Activated CD4-positive, alpha-beta T cell treated with anti-CD3 and anti-CD28 coated beads for 36 hours (primary cell): ENCODE data around the gene MXD3. TPM values are rescaled to one million over a fixed set of nuclear protein-coding genes. Genes with fewer than 3 reads are reported as not detected.
"Not testable (repeated sequence)": the region's sequence is repeated elsewhere in the genome, so short reads cannot be mapped to it uniquely, and the experiment has no call there.

Source experiments
- ATAC-seq: fragments of 200-7000 bp; cut with Tn5 transposase; one replicate; pipeline ENCODE4 v1.10.0; 2021; ENCODE audit warnings: mild to moderate bottlenecking, moderate library complexity
- CTCF ChIA-PET: fragments of 350-600 bp; sonication (Branson Sonifier 250); formaldehyde crosslinking; loops from one replicate; lab custom pipeline; 2021; ENCODE audit warnings: antibody characterized with exemption; lab: Charles Lee
- POLR2A ChIA-PET: fragments of 350-600 bp; sonication (Branson Sonifier 250); formaldehyde crosslinking; loops from one replicate; lab custom pipeline; 2021; ENCODE audit warnings: antibody characterized with exemption, inconsistent platforms; lab: Charles Lee
- DNase-seq: peaks from one replicate; pipeline ENCODE4 v3.0.0-alpha.2; 2020
- H3K27ac Mint-ChIP-seq: one replicate; pipeline ENCODE4 v1.8.0; 2021; ENCODE audit warnings: mixed read lengths
- H3K27me3 Mint-ChIP-seq: one replicate; pipeline ENCODE4 v1.8.0; 2021; ENCODE audit warnings: mixed read lengths
- H3K36me3 Mint-ChIP-seq: one replicate; pipeline ENCODE4 v1.8.0; 2021; ENCODE audit warnings: low read depth, mixed read lengths
- H3K4me1 Mint-ChIP-seq: one replicate; pipeline ENCODE4 v1.8.0; 2021; ENCODE audit warnings: mixed read lengths
- H3K4me3 Mint-ChIP-seq: one replicate; pipeline ENCODE4 v1.8.0; 2021; ENCODE audit warnings: mild to moderate bottlenecking, moderate library complexity, mixed read lengths
- H3K9me3 Mint-ChIP-seq: one replicate; pipeline ENCODE4 v1.8.0; 2021; ENCODE audit warnings: low read depth, mixed read lengths
- intact Hi-C, 2 experiments: fragments of 100-400 bp; cut with DNase I in 1 of 2; cut with micrococcal nuclease in 1 of 2; formaldehyde crosslinking; loops; one replicate each; pipeline versions ENCODE4 v1.14.2 to v1.15.1; 2022 to 2024; cut with DNase I, micrococcal nuclease
- total RNA-seq, 2 experiments: library from RNA; stranded (reverse); gene quantifications; one replicate each; pipeline ENCODE4 v1.2.3, GENCODE V29; 2021

MXD3 gene
- total RNA-seq = 10 to 100 TPM; 21.3 to 27.2 TPM

- CTCF ChIA-PET = interaction anchor here (0.6 to 4.9 kb wide), 18 partner anchors 11 to 183 kb away, joined by 3 to 47 read pairs (median 3); no protein-coding TSS in a partner anchor
These were observed at the start of gene MXD3 for GRCh38 chr5:177311723-177312648. MXD3 (minus strand) TSS chr5:177311898; CDS start chr5:177311830, 68 bp downstream.

GRCh38 chr5:177360740-177361139 lies 49.0 kb upstream of the MXD3 start:
- not testable (repeated sequence) for H3K27ac Mint-ChIP-seq

More at GRCh38 chr5:177311723-177312648, at the start of gene MXD3:
- no peaks in the 10 kb centered on the region for H3K27me3 Mint-ChIP-seq
- ATAC-seq = peak; percentile 88
- H3K4me3 Mint-ChIP-seq = peak within 1 kb of the TSS; percentile 85
- H3K4me1 Mint-ChIP-seq = peaks cover 28% of the 10 kb centered on the region
- intact Hi-C loops = loop anchor here (1.0 to 10.0 kb wide), 16 partner anchors 9 to 775 kb away; partner anchors contain the start of genes GRK6 (in 2 of the 2), LMAN2 (in 2 of the 2), PDLIM7 (in 2 of the 2) and FGFR4 (in 1 of the 2)
- POLR2A ChIA-PET = interaction anchor here (0.7 to 1.6 kb wide), 6 partner anchors 77 to 197 kb away, joined by 3 to 7 read pairs (median 4); partner anchors contain the start of gene GRK6
- peaks cover 9% of the 10 kb centered on the region for H3K36me3 Mint-ChIP-seq
- peak; percentile 99 for DNase-seq
- H3K27ac Mint-ChIP-seq = peak within 1 kb of the TSS; percentile 84
- H3K9me3 Mint-ChIP-seq = no peaks in the 10 kb centered on the region

GRCh38 chr5:177359860-177360259 lies 48.2 kb upstream of the MXD3 start:
- ATAC-seq (no peak), DNase-seq (no peak)
- peaks cover 11% of the 10 kb centered on the region for H3K36me3 Mint-ChIP-seq
- H3K4me3 Mint-ChIP-seq = peak overlapping the region; percentile 82
- intact Hi-C loops = loop anchor here in 1 of 2 experiments (10.0 kb wide), 1 partner anchor 995 kb away; the partner anchor contains the start of genes ARL10 and KIAA1191
- CTCF ChIA-PET = interaction anchor here (0.6 to 5.7 kb wide), 5 partner anchors 9 to 34 kb away, joined by 3 to 49 read pairs (median 3); no protein-coding TSS in a partner anchor
- POLR2A ChIA-PET = interaction anchor here (0.6 to 0.9 kb wide), 2 partner anchors 10 to 90 kb away, joined by 3 read pairs; no protein-coding TSS in a partner anchor
- peaks cover 3% of the 10 kb centered on the region for H3K9me3 Mint-ChIP-seq
- H3K4me1 Mint-ChIP-seq = peaks cover 85% of the 10 kb centered on the region
- no peaks in the 10 kb centered on the region for H3K27me3 Mint-ChIP-seq
- peak overlapping the region; percentile 23 for H3K27ac Mint-ChIP-seq

More at GRCh38 chr5:177360740-177361139, 49.0 kb upstream of the MXD3 start:
- H3K4me3 Mint-ChIP-seq, ATAC-seq, H3K27me3 Mint-ChIP-seq, intact Hi-C loops, DNase-seq, H3K9me3 Mint-ChIP-seq: not testable (repeated sequence)
- POLR2A ChIA-PET = interaction anchor here (1.2 kb wide), 1 partner anchor 10 kb away, joined by 3 read pairs; no protein-coding TSS in a partner anchor
- peaks cover 10% of the 10 kb centered on the region for H3K36me3 Mint-ChIP-seq
- H3K4me1 Mint-ChIP-seq = peaks cover 87% of the 10 kb centered on the region
- CTCF ChIA-PET = interaction anchor here (0.7 to 5.7 kb wide), 7 partner anchors 10 to 135 kb away, joined by 3 to 49 read pairs (median 5); no protein-coding TSS in a partner anchor

GRCh38 chr5:177359451-177359851 lies 47.8 kb upstream of the MXD3 start:
- ChIA-PET POLR2A (interaction anchor here (0.9 kb wide), 1 partner anchor 9 kb away, joined by 3 read pairs; no protein-coding TSS in a partner anchor), CTCF (interaction anchor here (0.6 to 5.7 kb wide), 6 partner anchors 9 to 113 kb away, joined by 3 to 49 read pairs (median 3); no protein-coding TSS in a partner anchor)
- H3K9me3 Mint-ChIP-seq = peaks cover 3% of the 10 kb centered on the region
- no peak for ATAC-seq
- H3K36me3 Mint-ChIP-seq = peaks cover 9% of the 10 kb centered on the region
- H3K4me1 Mint-ChIP-seq = peaks cover 81% of the 10 kb centered on the region
- no peak for DNase-seq
- intact Hi-C loops = loop anchor here in 1 of 2 experiments (10.0 kb wide), 1 partner anchor 995 kb away; the partner anchor contains the start of genes ARL10 and KIAA1191
- H3K27me3 Mint-ChIP-seq = no peaks in the 10 kb centered on the region
- peak overlapping the region; percentile 79 for H3K27ac Mint-ChIP-seq
- peak overlapping the region; percentile 82 for H3K4me3 Mint-ChIP-seq

GRCh38 chr5:177358370-177358819 lies 46.7 kb upstream of the MXD3 start:
- Mint-ChIP-seq H3K4me3 (peak overlapping the region; percentile 82), H3K27ac (peak overlapping the region; percentile 79), H3K4me1 (peaks cover 74% of the 10 kb centered on the region), H3K36me3 (peaks cover 9% of the 10 kb centered on the region), H3K27me3 (no peaks in the 10 kb centered on the region), H3K9me3 (peaks cover 3% of the 10 kb centered on the region)
- no peak for DNase-seq
- POLR2A ChIA-PET = no interaction called here
- no peak for ATAC-seq
- CTCF ChIA-PET = interaction anchor here (0.7 to 5.7 kb wide), 9 partner anchors 8 to 97 kb away, joined by 3 to 49 read pairs (median 6); no protein-coding TSS in a partner anchor
- intact Hi-C loops = loop anchor here in 1 of 2 experiments (10.0 kb wide), 1 partner anchor 994 kb away; the partner anchor contains the start of genes ARL10 and KIAA1191

GRCh38 chr5:177357459-177358351 lies 46.0 kb upstream of the MXD3 start, which contains the start of gene RGS14:
RGS14 (plus strand) TSS chr5:177357924; CDS start chr5:177358025, 101 bp downstream.
- Mint-ChIP-seq H3K4me3 (peak within 1 kb of the TSS; percentile 82), H3K27ac (peak within 1 kb of the TSS; percentile 79), H3K4me1 (peaks cover 68% of the 10 kb centered on the region), H3K27me3 (no peaks in the 10 kb centered on the region), H3K9me3 (peaks cover 3% of the 10 kb centered on the region), H3K36me3 (peaks cover 9% of the 10 kb centered on the region)
- CTCF ChIA-PET = interaction anchor here (0.9 to 5.7 kb wide), 8 partner anchors 10 to 98 kb away, joined by 3 to 49 read pairs (median 8); no protein-coding TSS in a partner anchor
- intact Hi-C loops = loop anchor here in 1 of 2 experiments (10.0 kb wide), 1 partner anchor 993 kb away; the partner anchor contains the start of genes ARL10 and KIAA1191
- peak; percentile 90 for ATAC-seq
- DNase-seq = peak; percentile 74
- POLR2A ChIA-PET = no interaction called here

- ChIA-PET POLR2A (no interaction called here), CTCF (interaction anchor here (1.7 to 5.7 kb wide), 5 partner anchors 10 to 98 kb away, joined by 4 to 49 read pairs (median 9); no protein-coding TSS in a partner anchor)
- Mint-ChIP-seq H3K4me3 (peak overlapping the region; percentile 82), H3K36me3 (peaks cover 9% of the 10 kb centered on the region), H3K9me3 (peaks cover 3% of the 10 kb centered on the region), H3K4me1 (peaks cover 62% of the 10 kb centered on the region), H3K27me3 (no peaks in the 10 kb centered on the region), H3K27ac (peak overlapping the region; percentile 53)
- intact Hi-C loops = loop anchor here in 1 of 2 experiments (10.0 kb wide), 1 partner anchor 992 kb away; the partner anchor contains the start of genes ARL10 and KIAA1191
- no peak for DNase-seq
- ATAC-seq = no peak
These were observed 45.4 kb upstream of the MXD3 start for GRCh38 chr5:177357146-177357458.

- H3K9me3 Mint-ChIP-seq = peaks cover 3% of the 10 kb centered on the region
- no peak overlapping the region for H3K27ac Mint-ChIP-seq
- ATAC-seq = no peak
- no peak overlapping the region for H3K4me3 Mint-ChIP-seq
- no peak for DNase-seq
- H3K4me1 Mint-ChIP-seq = peaks cover 58% of the 10 kb centered on the region
- H3K36me3 Mint-ChIP-seq = peaks cover 8% of the 10 kb centered on the region
- POLR2A ChIA-PET = no interaction called here
- CTCF ChIA-PET = interaction anchor here (0.9 to 5.7 kb wide), 7 partner anchors 10 to 99 kb away, joined by 4 to 49 read pairs (median 12); no protein-coding TSS in a partner anchor
- H3K27me3 Mint-ChIP-seq = no peaks in the 10 kb centered on the region
- intact Hi-C loops = loop anchor here in 1 of 2 experiments (10.0 kb wide), 1 partner anchor 992 kb away; the partner anchor contains the start of genes ARL10 and KIAA1191
These were observed 45.0 kb upstream of the MXD3 start for GRCh38 chr5:177356746-177357145.

- H3K27ac Mint-ChIP-seq = peak overlapping the region; percentile 32
- CTCF ChIA-PET = interaction anchor here (0.6 to 3.9 kb wide), 8 partner anchors 10 to 100 kb away, joined by 3 to 18 read pairs (median 6); no protein-coding TSS in a partner anchor
- H3K27me3 Mint-ChIP-seq = no peaks in the 10 kb centered on the region
- no peak overlapping the region for H3K4me3 Mint-ChIP-seq
- POLR2A ChIA-PET = no interaction called here
- DNase-seq (no peak), ATAC-seq (no peak)
- peaks cover 49% of the 10 kb centered on the region for H3K4me1 Mint-ChIP-seq
- H3K9me3 Mint-ChIP-seq = peaks cover 3% of the 10 kb centered on the region
- H3K36me3 Mint-ChIP-seq = peaks cover 7% of the 10 kb centered on the region
- intact Hi-C loops = loop anchor here in 1 of 2 experiments (10.0 kb wide), 1 partner anchor 991 kb away; the partner anchor contains the start of genes ARL10 and KIAA1191
These were observed 44.1 kb upstream of the MXD3 start for GRCh38 chr5:177355868-177356168.
